DMS114 treated with DMSO at 0.1 percent for 48 hours (cell line): ENCODE data around the gene RIPOR1.
"Not testable (repeated sequence)": the region's sequence is repeated elsewhere in the genome, so short reads cannot be mapped to it uniquely, and the experiment has no call there.

ENCODE experiments used
- DNase-seq: peaks from one replicate; lab custom pipeline; 2025; ENCODE audit not compliant: unreplicated experiment; lab: John Stamatoyannopoulos, UW

RIPOR1 gene, protein sequence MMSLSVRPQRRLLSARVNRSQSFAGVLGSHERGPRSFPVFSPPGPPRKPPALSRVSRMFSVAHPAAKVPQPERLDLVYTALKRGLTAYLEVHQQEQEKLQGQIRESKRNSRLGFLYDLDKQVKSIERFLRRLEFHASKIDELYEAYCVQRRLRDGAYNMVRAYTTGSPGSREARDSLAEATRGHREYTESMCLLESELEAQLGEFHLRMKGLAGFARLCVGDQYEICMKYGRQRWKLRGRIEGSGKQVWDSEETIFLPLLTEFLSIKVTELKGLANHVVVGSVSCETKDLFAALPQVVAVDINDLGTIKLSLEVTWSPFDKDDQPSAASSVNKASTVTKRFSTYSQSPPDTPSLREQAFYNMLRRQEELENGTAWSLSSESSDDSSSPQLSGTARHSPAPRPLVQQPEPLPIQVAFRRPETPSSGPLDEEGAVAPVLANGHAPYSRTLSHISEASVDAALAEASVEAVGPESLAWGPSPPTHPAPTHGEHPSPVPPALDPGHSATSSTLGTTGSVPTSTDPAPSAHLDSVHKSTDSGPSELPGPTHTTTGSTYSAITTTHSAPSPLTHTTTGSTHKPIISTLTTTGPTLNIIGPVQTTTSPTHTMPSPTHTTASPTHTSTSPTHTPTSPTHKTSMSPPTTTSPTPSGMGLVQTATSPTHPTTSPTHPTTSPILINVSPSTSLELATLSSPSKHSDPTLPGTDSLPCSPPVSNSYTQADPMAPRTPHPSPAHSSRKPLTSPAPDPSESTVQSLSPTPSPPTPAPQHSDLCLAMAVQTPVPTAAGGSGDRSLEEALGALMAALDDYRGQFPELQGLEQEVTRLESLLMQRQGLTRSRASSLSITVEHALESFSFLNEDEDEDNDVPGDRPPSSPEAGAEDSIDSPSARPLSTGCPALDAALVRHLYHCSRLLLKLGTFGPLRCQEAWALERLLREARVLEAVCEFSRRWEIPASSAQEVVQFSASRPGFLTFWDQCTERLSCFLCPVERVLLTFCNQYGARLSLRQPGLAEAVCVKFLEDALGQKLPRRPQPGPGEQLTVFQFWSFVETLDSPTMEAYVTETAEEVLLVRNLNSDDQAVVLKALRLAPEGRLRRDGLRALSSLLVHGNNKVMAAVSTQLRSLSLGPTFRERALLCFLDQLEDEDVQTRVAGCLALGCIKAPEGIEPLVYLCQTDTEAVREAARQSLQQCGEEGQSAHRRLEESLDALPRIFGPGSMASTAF

DNA sequence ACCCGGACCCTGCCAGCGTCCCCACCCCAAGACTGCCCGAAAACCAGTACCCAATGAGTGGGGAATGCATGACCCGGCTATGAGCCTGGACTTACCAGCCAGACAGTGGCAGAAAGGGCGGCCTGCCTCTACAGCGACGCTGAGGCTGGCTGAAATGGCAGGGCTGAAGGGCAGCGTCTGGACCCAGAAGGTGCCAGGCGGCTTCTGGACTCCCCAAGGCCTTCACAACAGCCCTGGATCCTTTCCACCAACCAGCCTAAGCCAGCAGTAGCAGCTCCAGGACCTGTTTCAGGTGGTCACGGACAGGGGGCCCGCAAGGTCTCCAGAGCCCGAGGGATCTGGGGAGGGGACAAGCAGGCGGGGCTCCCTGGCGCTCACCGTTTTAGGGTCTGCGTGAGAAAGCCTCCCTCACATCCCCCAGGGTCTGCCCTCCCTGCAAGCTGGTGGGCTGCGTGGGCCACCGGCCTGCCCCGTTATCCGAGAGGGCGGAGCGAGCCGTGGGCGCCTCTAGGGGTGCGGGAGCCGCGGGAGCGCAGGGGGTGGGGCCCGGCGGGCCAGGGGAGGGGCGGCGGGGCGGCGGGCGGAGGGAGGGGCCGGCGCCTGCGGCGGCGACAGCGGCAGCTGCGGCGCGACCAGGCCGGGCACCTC, at the start of gene RIPOR1:
Gene RIPOR1 (plus strand): TSS at position 608 of the 648 bp plus-strand sequence. CDS start 9,618 bp downstream, outside the sequence.
- no peak for DNase-seq

DNA sequence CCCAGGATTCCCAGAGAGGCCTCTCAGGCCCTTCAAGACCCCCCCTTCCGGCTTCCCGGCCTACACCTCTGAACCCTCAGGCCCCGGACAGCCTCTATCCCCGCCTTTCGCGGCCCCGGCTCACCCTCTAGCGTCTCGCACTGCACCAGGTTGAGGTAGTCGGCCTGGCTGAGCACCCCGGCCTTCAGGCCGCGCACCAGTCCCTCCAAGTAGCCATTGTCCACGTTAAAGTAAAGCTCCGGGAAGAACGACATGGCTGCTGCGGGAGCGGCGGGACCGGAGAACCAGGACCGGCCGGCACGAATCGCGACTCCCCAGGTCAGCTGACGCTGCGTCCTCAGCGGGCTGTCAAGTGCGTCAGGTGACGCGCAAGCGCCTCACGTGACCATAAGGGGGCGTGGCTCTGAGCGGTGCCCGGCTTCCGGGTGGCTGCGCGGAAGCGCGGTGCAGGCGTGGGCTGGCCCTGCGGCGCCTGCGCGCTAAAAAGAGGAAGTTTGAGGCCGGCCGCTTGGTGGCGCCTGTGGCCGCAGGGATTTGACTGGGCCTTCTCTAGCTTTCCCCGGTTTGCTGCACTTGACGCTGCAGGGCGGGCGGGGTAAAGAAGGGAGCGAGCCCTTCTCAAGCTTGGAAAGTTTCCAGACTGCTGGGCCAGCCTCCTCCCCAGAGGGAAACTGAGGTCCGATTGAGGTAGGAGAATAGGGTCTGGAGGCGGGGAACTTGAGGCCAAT, 47.6 kb upstream of the RIPOR1 start, which contains the start of gene ATP6V0D1:
Gene ATP6V0D1 (minus strand): TSS at position 325 of the 728 bp plus-strand sequence. CDS start 71 bp downstream, at position 254.
- DNase-seq, result peak; percentile 94

GRCh38 chr16:67481561-67482232, 46.9 kb upstream of the RIPOR1 start:
- no peak for DNase-seq

- DNase-seq, result no peak
Observed at GRCh38 chr16:67482233-67482924, 46.2 kb upstream of the RIPOR1 start.

DNA sequence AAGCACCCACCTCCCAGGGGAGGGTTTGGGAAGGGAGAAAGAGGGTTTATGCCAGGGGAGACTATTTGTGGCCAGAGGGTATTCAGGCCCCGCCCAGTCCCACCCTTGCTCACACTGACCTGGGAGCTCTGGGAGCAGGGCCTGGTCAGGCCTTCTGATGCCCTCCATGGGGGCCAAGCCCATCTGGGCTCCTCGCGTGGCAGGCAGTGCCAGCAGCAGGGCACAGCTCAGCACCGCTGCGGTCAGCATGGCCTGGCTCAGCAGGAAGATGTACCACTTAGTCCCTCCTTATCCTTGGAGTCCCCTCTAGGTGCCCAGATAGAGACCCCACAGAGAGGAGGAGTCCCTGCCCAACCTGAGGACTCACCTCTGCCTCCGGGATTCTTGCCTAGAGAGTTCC, 45.5 kb upstream of the RIPOR1 start, which contains the start of gene AGRP:
Gene AGRP (minus strand): TSS at position 398 of the 400 bp plus-strand sequence. CDS start 149 bp downstream, at position 249.
- DNase-seq, result no peak

DNA sequence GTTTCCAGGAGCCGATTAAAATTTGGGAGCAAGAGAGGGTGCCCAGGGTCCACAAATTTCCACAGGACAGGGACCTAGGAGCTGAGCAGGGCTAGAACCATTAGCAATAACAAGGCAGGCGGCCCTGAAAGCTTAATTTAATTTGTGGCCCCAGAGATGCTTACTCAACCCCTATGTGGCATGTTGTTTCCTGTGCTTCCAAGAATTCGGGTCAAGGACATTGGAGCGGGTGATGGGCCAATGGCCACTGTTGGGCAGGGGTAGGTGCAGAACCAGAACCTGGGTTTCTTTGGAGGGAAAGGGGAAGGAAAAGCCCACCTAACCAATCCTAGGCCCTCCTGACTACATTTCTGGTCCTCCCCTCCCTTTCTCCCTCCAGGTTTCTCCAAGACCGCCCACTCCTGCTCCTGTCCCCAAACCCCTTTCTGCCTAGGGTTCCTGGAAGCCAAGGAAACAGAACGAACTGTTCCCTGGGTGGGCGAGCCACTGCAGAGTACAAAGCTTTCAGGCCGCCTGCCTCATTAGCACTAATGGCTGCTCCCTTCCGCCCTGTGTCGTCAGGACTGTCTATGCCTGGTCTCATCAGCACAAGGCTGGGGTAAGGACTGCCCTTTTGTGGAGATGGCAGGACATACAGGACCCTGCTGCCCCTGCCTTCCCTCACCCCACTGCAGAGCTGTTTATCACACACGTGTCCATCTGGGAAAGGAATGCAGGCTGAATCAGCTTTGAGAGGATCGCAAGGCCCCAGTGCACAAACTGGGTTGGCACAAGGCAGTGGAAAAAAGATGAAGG, 44.7 kb upstream of the RIPOR1 start:
- DNase-seq, result no peak

DNA sequence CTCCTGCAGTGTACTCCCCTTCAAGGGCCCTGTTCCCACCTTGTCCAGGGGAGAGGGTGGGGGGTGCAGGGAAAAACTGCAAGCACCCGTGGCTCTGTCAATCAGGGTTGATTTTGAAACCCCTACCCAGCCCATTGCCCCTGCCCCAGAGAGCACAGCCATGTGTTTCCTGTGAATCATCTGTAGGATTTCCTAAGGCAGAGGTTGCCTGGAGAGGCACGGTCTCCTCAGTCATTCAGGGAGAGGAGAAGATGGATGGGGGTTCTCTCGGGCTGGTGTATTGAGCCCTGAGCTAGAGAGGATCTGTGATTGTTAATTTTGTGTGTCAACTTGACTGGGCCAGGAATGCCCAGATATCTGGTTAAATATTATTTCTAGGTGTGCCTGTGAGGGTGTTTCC, 41.8 kb upstream of the RIPOR1 start:
- no peak for DNase-seq

GRCh38 chr16:67487561-67487960, 41.1 kb upstream of the RIPOR1 start:
- not testable (repeated sequence) for DNase-seq

DNA sequence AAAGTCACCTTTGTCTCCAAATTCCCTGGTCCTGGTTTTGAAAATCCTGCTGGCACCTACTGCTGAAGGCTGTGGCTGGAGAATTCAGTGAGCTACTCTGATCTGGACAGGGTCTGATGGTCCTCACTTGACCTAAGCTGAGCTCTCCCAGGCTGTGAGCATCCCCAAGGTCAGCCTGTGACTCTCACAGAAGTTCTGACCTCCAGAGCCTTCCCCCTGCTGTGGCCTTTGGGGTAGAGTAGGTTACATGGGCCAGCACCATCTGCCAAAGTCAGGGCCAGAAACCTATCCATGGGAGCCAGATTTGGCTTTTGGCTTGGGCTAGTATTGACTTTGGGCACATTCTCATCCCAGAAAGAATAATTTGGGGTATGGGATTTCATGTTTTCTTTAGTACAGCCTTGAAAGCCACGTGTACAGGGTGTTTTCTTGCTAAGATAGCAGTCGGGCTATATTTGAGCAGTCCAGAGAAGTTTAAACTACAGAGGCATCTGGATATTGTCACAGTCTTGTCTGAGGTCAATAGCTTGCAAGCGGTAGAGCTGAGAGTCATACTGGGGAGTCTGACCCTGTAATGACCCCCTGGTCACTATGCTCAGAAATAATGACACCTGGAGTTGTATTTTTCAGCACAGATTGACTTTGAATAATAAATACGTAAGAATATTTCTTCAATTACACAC, 39.1 kb upstream of the RIPOR1 start:
- DNase-seq, result no peak

DNA sequence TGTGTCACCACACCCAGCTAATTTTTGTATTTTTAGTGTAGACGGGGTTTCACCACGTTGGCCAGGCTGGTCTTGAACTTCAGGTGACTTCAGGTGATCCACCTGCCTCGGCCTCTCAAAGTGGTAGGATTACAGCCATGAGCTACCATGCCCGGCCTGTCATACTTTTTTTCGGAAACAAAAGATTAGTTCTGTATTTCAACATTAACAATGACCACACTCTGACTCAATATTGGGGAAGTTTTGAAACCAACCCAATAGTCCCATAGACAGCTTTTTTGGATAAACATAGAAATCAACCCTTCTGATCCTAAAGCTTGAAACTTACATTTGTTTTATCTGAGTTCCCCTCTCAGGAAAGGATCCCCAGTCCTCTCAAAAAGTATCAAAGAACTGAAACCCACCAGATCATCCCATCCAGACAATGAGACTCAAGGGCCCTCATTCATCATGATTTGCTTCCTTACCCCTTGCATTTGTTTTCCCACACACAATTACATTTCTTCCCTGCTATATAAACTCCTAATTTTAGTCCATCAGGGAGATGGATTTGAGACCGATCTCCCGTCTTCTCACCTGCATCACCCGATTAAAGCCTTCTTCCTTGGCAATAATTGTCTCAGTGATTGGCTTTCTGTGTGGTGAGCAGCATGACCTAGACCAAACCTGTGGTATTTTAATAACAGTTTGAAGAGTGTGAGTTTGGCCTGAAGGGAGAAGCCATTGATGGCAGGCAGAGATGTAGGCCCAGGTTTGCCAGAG, 38.1 kb upstream of the RIPOR1 start:
- DNase-seq, result no peak

- no peak for DNase-seq
Observed at GRCh38 chr16:67499106-67499505, 29.5 kb upstream of the RIPOR1 start.

- no peak for DNase-seq
Observed at GRCh38 chr16:67504031-67505021, 24.3 kb upstream of the RIPOR1 start.

- no peak for DNase-seq
Observed at GRCh38 chr16:67506468-67506867, 22.2 kb upstream of the RIPOR1 start.

GRCh38 chr16:67509016-67509415, 19.6 kb upstream of the RIPOR1 start:
- no peak for DNase-seq

- not testable (repeated sequence) for DNase-seq
Observed at GRCh38 chr16:67513892-67514291, 14.7 kb upstream of the RIPOR1 start.
